Dermis blood vessel endothelial cell (primary cell): ENCODE measurements around the gene VPS25. TPM values are rescaled to one million over a fixed set of nuclear protein-coding genes. Genes with fewer than 3 reads are reported as not detected.

Experiments
- DNase-seq: peaks from one replicate; pipeline ENCODE4 v3.0.0; 2010
- total RNA-seq: library from RNA; depleted of rRNA; stranded (reverse); fragments of >200 nt; gene quantifications from 2 replicates; pipeline ENCODE4 v1.2.3, GENCODE V29; 2014

The VPS25 gene
- total RNA-seq, 1 donor from 2014 or later, result 53.4 TPM

- DNase-seq, result no peak
Observed at GRCh38 chr17:42796066-42796758, 23.0 kb downstream of the VPS25 start.

GRCh38 chr17:42797067-42798007 is 24.1 kb downstream of the VPS25 start:
- DNase-seq, result peak; percentile 19

- DNase-seq, result no peak
Observed at GRCh38 chr17:42798011-42798382, 24.7 kb downstream of the VPS25 start.

- peak; percentile 91 for DNase-seq
Observed at GRCh38 chr17:42798383-42799380, 25.4 kb downstream of the VPS25 start, which contains the start of the genes CNTD1 and COA3. CNTD1 (plus strand) TSS chr17:42798861; CDS start chr17:42799068, 207 bp downstream. COA3 (minus strand) TSS chr17:42798704; CDS start chr17:42798681, 23 bp downstream.

- DNase-seq, result peak; percentile 5
Observed at GRCh38 chr17:42803074-42803883, 30.0 kb downstream of the VPS25 start.

GRCh38 chr17:42804918-42805367 is 31.7 kb downstream of the VPS25 start:
- no peak for DNase-seq

- DNase-seq, result no peak
Observed at GRCh38 chr17:42806249-42806648, 33.0 kb downstream of the VPS25 start.

GRCh38 chr17:42809250-42809649 is 36.0 kb downstream of the VPS25 start:
- DNase-seq, result no peak

GRCh38 chr17:42814633-42815399 is 41.6 kb downstream of the VPS25 start:
- peak; percentile 90 for DNase-seq

GRCh38 chr17:42817866-42818265 is 44.6 kb downstream of the VPS25 start:
- DNase-seq, result no peak

- no peak for DNase-seq
Observed at GRCh38 chr17:42818379-42818778, 45.1 kb downstream of the VPS25 start.

- peak; percentile 88 for DNase-seq
Observed at GRCh38 chr17:42819939-42820535, 46.8 kb downstream of the VPS25 start.

- DNase-seq, result no peak
Observed at GRCh38 chr17:42821176-42821575, 47.9 kb downstream of the VPS25 start.

- DNase-seq, result no peak
Observed at GRCh38 chr17:42827472-42827871, 54.2 kb downstream of the VPS25 start.

Other genes starting within 250 kb of the VPS25 start
- gene NAGLU, start 237.2 kb upstream of the VPS25 start, total RNA-seq, result 44.9 and 53.3 TPM in 2 replicates
- 0.23 and 0.34 TPM in 2 replicates for gene HSD17B1, start 220.5 kb upstream of the VPS25 start, total RNA-seq
- gene COASY, start 211.3 kb upstream of the VPS25 start, total RNA-seq, result 9.5 and 33.9 TPM in 2 replicates
- 33.0 and 34.5 TPM in 2 replicates for gene MLX, start 206.3 kb upstream of the VPS25 start, total RNA-seq
- gene PSMC3IP, start 195.7 kb upstream of the VPS25 start, total RNA-seq, result 4.9 and 5.5 TPM in 2 replicates
- 63.8 and 72.5 TPM in 2 replicates for gene RETREG3, start 164.1 kb upstream of the VPS25 start, total RNA-seq
- 27.6 and 62.5 TPM in 2 replicates for gene TUBG1, start 163.8 kb upstream of the VPS25 start, total RNA-seq
- gene TUBG2, start 114.2 kb upstream of the VPS25 start, total RNA-seq, result 6.4 and 7.7 TPM in 2 replicates
- gene PLEKHH3, start 96.5 kb upstream of the VPS25 start, total RNA-seq, result 12.9 and 20.0 TPM in 2 replicates
- 5.1 and 7.9 TPM in 2 replicates for gene CCR10, start 91.6 kb upstream of the VPS25 start, total RNA-seq
- gene CNTNAP1, start 90.9 kb upstream of the VPS25 start, total RNA-seq, result 12.3 and 41.2 TPM in 2 replicates
- gene EZH1, start 28.4 kb upstream of the VPS25 start, total RNA-seq, result 12.9 and 18.2 TPM in 2 replicates
- gene RAMP2, start 12.2 kb upstream of the VPS25 start, total RNA-seq, result 9.7 and 13.1 TPM in 2 replicates
- 3.4 TPM in 2 replicates for gene WNK4, start 7.2 kb downstream of the VPS25 start, total RNA-seq
- 52.5 and 75.7 TPM in 2 replicates for gene COA3, start 25.3 kb downstream of the VPS25 start, total RNA-seq
- 0.34 TPM in 1 of 2 replicates, not detected in the other for gene CNTD1, start 25.4 kb downstream of the VPS25 start, total RNA-seq
- 133 and 168 TPM in 2 replicates for gene BECN1, start 50.8 kb downstream of the VPS25 start, total RNA-seq
- 77.6 and 128 TPM in 2 replicates for gene PSME3, start 59.9 kb downstream of the VPS25 start, total RNA-seq
- gene AOC2, start 71.1 kb downstream of the VPS25 start, total RNA-seq, result 0.42 and 0.85 TPM in 2 replicates
- 0.17 and 0.51 TPM in 2 replicates for gene AOC3, start 77.8 kb downstream of the VPS25 start, total RNA-seq
- gene G6PC1, start 127.3 kb downstream of the VPS25 start, total RNA-seq, result not detected in 2 replicates
- 16.5 and 20.3 TPM in 2 replicates for gene AARSD1, start 191.0 kb downstream of the VPS25 start, total RNA-seq
- gene PTGES3L, start 206.6 kb downstream of the VPS25 start, total RNA-seq, result 0.14 TPM in 1 of 2 replicates, not detected in the other
- gene RUNDC1, start 207.1 kb downstream of the VPS25 start, total RNA-seq, result 10.1 and 14.1 TPM in 2 replicates
- gene RPL27, start 225.0 kb downstream of the VPS25 start, total RNA-seq, result 842 and 1,058 TPM in 2 replicates
- 15.9 and 19.4 TPM in 2 replicates for gene IFI35, start 233.3 kb downstream of the VPS25 start, total RNA-seq
- 195 and 261 TPM in 2 replicates for gene VAT1, start 248.9 kb downstream of the VPS25 start, total RNA-seq